ENCODE data around the gene SPAG9.

DNA sequence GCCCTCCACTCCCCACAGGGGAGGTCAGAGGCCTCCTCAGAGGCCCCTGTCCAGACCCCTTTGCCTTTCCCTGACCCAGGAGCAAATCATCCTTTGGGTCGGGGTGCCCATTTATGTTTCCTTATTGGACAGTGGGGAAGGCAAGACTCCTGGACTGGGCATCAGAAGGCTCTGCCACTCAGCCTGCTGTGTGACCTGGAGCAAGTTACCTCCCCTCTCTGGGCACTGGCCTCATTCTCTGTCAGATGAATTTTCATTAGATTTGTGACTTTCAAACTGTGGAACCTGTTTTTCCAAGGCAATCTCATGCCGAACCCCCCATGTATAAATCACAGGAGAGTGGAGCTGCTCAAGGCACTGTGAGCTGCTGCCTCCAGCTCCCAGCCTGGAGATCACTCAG lies 207.5 kb downstream of the SPAG9 start:
- TF ChIP-seq, protein P1, sequence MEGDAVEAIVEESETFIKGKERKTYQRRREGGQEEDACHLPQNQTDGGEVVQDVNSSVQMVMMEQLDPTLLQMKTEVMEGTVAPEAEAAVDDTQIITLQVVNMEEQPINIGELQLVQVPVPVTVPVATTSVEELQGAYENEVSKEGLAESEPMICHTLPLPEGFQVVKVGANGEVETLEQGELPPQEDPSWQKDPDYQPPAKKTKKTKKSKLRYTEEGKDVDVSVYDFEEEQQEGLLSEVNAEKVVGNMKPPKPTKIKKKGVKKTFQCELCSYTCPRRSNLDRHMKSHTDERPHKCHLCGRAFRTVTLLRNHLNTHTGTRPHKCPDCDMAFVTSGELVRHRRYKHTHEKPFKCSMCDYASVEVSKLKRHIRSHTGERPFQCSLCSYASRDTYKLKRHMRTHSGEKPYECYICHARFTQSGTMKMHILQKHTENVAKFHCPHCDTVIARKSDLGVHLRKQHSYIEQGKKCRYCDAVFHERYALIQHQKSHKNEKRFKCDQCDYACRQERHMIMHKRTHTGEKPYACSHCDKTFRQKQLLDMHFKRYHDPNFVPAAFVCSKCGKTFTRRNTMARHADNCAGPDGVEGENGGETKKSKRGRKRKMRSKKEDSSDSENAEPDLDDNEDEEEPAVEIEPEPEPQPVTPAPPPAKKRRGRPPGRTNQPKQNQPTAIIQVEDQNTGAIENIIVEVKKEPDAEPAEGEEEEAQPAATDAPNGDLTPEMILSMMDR (IDR thresholded peaks at IDR 0.05 in 4 of 5, conservative IDR thresholded peaks at IDR 0.05 in 1 of 5) = no peak
- no peak for TF ChIP-seq POLR2A (IDR thresholded peaks at IDR 0.05)

Data from gastrocnemius medialis (tissue), 4 donors.